HG02571 (cell line): Measurements from ENCODE around the gene COPA.

Experiments
- ATAC-seq: cut with Tn5 transposase; IDR thresholded peaks from one replicate; pipeline ENCODE4 v1.9.1; 2021; ENCODE audit warnings: mild to moderate bottlenecking, moderate library complexity; ENCODE audit not compliant: unreplicated experiment

COPA gene

GRCh38 chr1:160277330-160277729, 65.7 kb downstream of the COPA start:
- ATAC-seq, result no peak

GRCh38 chr1:160271025-160271424, 72.0 kb downstream of the COPA start:
- ATAC-seq, result no peak

GRCh38 chr1:160267284-160267991, 75.6 kb downstream of the COPA start:
- no peak for ATAC-seq

- ATAC-seq, result no peak
Observed at GRCh38 chr1:160264795-160265307, 78.2 kb downstream of the COPA start.

GRCh38 chr1:160261893-160262794, 80.9 kb downstream of the COPA start, which contains the start of gene DCAF8:
Gene DCAF8 (minus strand): TSS chr1:160262549. CDS start chr1:160244008, 18,541 bp downstream.
- peak; percentile 77 for ATAC-seq

GRCh38 chr1:160261556-160261892, 81.5 kb downstream of the COPA start:
- ATAC-seq, result no peak

- no peak for ATAC-seq
Observed at GRCh38 chr1:160260406-160261382, 82.4 kb downstream of the COPA start.

GRCh38 chr1:160258177-160258798, 84.8 kb downstream of the COPA start:
- ATAC-seq, result no peak

- no peak for ATAC-seq
Observed at GRCh38 chr1:160257411-160258015, 85.5 kb downstream of the COPA start.

- no peak for ATAC-seq
Observed at GRCh38 chr1:160256396-160257046, 86.5 kb downstream of the COPA start.

GRCh38 chr1:160255781-160256300, 87.2 kb downstream of the COPA start:
- no peak for ATAC-seq

GRCh38 chr1:160251687-160252526, 91.1 kb downstream of the COPA start:
- ATAC-seq, result no peak

GRCh38 chr1:160251011-160251410, 92.0 kb downstream of the COPA start:
- ATAC-seq, result no peak

- no peak for ATAC-seq
Observed at GRCh38 chr1:160247053-160247452, 96.0 kb downstream of the COPA start.

GRCh38 chr1:160245434-160245833, 97.6 kb downstream of the COPA start:
- ATAC-seq, result no peak

- ATAC-seq, result no peak
Observed at GRCh38 chr1:160244209-160244608, 98.8 kb downstream of the COPA start.

- no peak for ATAC-seq
Observed at GRCh38 chr1:160243767-160244166, 99.3 kb downstream of the COPA start.
